ENCODE measurements around the gene EML1.

GRCh38 chr14:99972748-99973466 lies 179.7 kb downstream of the EML1 start:
- TF ChIP-seq CTCF (IDR thresholded peaks at IDR 0.05 in 8 of 11, conservative IDR thresholded peaks at IDR 0.05 in 3 of 11) = no peak
- TF ChIP-seq POLR2A (IDR thresholded peaks at IDR 0.05) = no peak

All from spleen (tissue), 7 donors.